Upper lobe of left lung (tissue), 6 donors: Measurements from ENCODE around the gene DYSF. TPM values are rescaled to one million over a fixed set of nuclear protein-coding genes. Genes with fewer than 3 reads are reported as not detected.
A peak's percentile ranks its signal among the peaks of the same experiment; 100 is the strongest.

Source experiments
- ATAC-seq, 2 donors: fragments of 200-7000 bp; cut with Tn5 transposase; one replicate each; pipeline ENCODE4 v1.9.1; 2022; ENCODE audit warnings: mild to moderate bottlenecking in 2 of 2, moderate library complexity in 2 of 2; ENCODE audit not compliant: low FRiP score in 2 of 2
- DNase-seq, 2 donors: peaks; one replicate each; pipeline ENCODE4 v3.0.0-alpha.2; 2019 to 2020
- H3K27ac ChIP-seq, 4 donors: fragments of 200-600 bp; sonication (generic); one replicate each; pipeline ENCODE4 v1.5.1; 2016 to 2019
- H3K27me3 ChIP-seq, 4 donors: fragments of 200-600 bp; sonication (generic); one replicate each; pipeline ENCODE4 v1.5.1; 2017 to 2019
- H3K36me3 ChIP-seq, 4 donors: fragments of 200-600 bp; sonication (generic); one replicate each; pipeline ENCODE4 v1.5.1; 2016 to 2019
- H3K4me1 ChIP-seq, 4 donors: fragments of 200-600 bp; sonication (generic); one replicate each; pipeline ENCODE4 v1.5.1; 2018 to 2019
- H3K4me3 ChIP-seq, 4 donors: fragments of 200-600 bp; sonication (generic); one replicate each; pipeline ENCODE4 v1.5.1; 2017 to 2019; ENCODE audit warnings: mild to moderate bottlenecking in 2 of 4, moderate library complexity in 1 of 4
- H3K9me3 ChIP-seq, 4 donors: fragments of 200-600 bp; sonication (generic); one replicate each; pipeline ENCODE4 v1.5.1; 2018 to 2019
- CTCF ChIP-seq, 6 experiments: fragments of 450-650 bp in 4 of 6; fragments of 200-600 bp in 2 of 6; sonication (generic) in 2 of 6; IDR thresholded peaks; one replicate each; pipeline ENCODE4 v1.5.1; 2016 to 2019; ENCODE audit warnings: antibody characterized with exemption in 6 of 6
- EP300 ChIP-seq, 4 donors: sonication (generic); formaldehyde crosslinking; IDR thresholded peaks; one replicate each; pipeline ENCODE4 v1.5.1; 2017; ENCODE audit warnings: antibody characterized with exemption in 4 of 4, control low read depth in 2 of 4
- POLR2A ChIP-seq, 4 donors: fragments of 450-650 bp; IDR thresholded peaks; one replicate each; pipeline ENCODE4 v1.5.1; 2016 to 2017; ENCODE audit warnings: antibody characterized with exemption in 4 of 4, mild to moderate bottlenecking in 2 of 4
- POLR2AphosphoS5 ChIP-seq, 2 donors: sonication (generic); formaldehyde crosslinking; IDR thresholded peaks; one replicate each; pipeline ENCODE4 v1.5.1; 2017; ENCODE audit warnings: antibody characterized with exemption in 2 of 2
- WGBS, 2 donors: methylation state at CpG; one replicate each; pipeline ENCODE4 v1.1.5; 2017 to 2018; 5-methylcytosine and 5-hydroxymethylcytosine counted together
- total RNA-seq, 6 donors: library from RNA; depleted of rRNA in 4 of 6; stranded (reverse); fragments of >200 nt in 4 of 6; gene quantifications; one replicate each; pipeline versions ENCODE4 v1.1.0 to v1.2.1, GENCODE V29; 2016 to 2021
- donor health status: DM: no; HTN: no; CAD: no; lungs with moderate emphysema.
- donor health status: DM: no; HTN: yes; CAD: no; lungs with severe emphysema.

The DYSF gene
- total RNA-seq, 6 donors from 2014 or later = 17.5 to 72.7 (median 42.7) TPM

DNA sequence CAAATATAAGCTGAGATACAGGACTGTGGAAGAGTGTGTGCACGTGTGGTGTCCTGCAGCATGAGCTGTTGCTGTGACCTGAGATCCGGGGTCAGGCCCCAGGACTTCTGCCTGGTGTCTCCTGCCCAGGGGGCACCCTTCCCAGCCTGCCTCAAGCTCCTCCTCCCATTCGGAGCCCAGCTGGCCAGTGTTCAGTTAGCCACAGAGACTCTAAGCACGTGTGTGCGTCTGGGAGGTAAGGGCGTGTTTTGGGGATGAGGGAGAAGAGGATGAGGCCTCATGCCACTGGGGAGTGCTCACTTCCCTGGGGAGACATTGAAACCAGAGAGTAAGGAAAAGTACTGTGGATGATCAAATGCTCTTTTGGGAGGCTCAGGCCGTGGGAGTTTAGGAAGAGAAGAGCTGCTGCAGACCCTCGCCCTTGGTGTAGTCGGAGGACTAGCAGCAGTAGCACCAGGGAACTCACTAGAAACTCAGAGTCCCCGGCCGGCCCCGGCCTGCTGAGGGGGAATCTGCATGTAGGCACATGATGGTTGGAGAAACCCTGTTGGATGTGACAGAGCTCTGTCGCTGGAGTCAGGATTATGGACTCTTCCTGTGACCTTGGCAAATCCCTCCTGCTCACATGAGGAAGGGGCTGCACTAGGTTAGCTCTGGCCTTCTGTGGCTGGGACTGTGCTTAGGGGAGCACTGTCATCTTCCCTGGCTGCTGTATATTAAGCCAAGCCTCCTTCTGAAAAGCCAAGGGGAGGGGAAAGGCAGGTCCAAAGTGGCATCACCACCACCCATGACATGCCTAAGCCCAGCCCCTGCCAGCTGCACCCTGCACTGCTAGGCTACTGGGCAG, 231.1 kb downstream of the DYSF start:
- no peak overlapping the region for H3K4me3 ChIP-seq
- no peaks in the 10 kb centered on the region for H3K27me3 ChIP-seq
- peaks cover 0 to 6% (median 0%) of the 10 kb centered on the region in 4 donors for H3K4me1 ChIP-seq
- H3K9me3 ChIP-seq = no peaks in the 10 kb centered on the region
- TF ChIP-seq CTCF (IDR thresholded peaks at IDR 0.05) = no peak
- TF ChIP-seq EP300 (IDR thresholded peaks at IDR 0.05) = no peak
- no peak for TF ChIP-seq POLR2A (IDR thresholded peaks at IDR 0.05)
- TF ChIP-seq POLR2AphosphoS5 (IDR thresholded peaks at IDR 0.05) = no peak
- peaks cover 0 to 66% (median 19%) of the 10 kb centered on the region in 4 donors for H3K36me3 ChIP-seq
- no peak overlapping the region for H3K27ac ChIP-seq
- WGBS, 2 donors = 83 to 84% methylated on average over 12 to 13 of the region's 13 CpGs
- ATAC-seq (no peak), DNase-seq (peak in 1 of 2 donors; percentile 76)

- no peak for ATAC-seq
- Histone ChIP-seq H3K36me3 (peaks cover 0 to 64% (median 19%) of the 10 kb centered on the region in 4 donors), H3K4me1 (no peaks in the 10 kb centered on the region), H3K27ac (no peak overlapping the region), H3K4me3 (no peak overlapping the region), H3K9me3 (no peaks in the 10 kb centered on the region), H3K27me3 (no peaks in the 10 kb centered on the region)
- no peak for TF ChIP-seq POLR2A (IDR thresholded peaks at IDR 0.05)
- no peak for TF ChIP-seq POLR2AphosphoS5 (IDR thresholded peaks at IDR 0.05)
- no peak for TF ChIP-seq EP300 (IDR thresholded peaks at IDR 0.05)
- no peak for TF ChIP-seq CTCF (IDR thresholded peaks at IDR 0.05)
- no peak for DNase-seq
- WGBS, 2 donors = 92 to 100% methylated on average over 8 to 10 of the region's 10 CpGs
Observed at GRCh38 chr2:71685073-71685848, 231.9 kb downstream of the DYSF start.

DNA sequence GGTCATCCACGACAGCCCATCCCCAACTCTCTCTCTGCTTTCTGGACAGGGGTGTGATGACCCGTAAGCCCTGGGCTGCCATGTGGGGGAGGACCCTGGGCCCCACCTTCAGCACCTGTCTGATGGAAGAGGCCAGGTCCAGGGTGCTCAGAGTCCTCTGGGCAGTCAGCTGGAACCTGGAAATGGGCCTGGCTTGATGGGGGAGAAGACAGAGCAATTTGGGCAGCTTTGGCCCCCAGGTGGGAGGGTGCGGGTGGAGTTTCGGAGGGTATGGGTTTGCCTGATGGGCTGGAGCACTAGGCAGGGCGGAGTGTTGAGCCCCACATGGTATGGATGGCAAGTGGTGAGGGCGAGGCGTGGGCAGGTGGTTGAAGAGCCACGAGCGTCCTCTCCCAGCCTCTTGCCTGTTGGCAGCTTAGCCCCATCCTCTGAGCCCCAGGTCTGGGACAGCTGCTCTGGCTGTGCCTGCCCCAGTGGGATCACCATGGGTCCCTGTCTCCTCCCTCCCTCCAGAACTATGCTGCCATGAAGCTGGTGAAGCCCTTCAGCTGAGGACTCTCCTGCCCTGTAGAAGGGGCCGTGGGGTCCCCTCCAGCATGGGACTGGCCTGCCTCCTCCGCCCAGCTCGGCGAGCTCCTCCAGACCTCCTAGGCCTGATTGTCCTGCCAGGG, 232.7 kb downstream of the DYSF start:
- no peak overlapping the region for H3K4me3 ChIP-seq
- WGBS, 2 donors = 92 to 94% methylated on average over 12 to 13 of the region's 13 CpGs
- no peak for DNase-seq
- H3K4me1 ChIP-seq = no peaks in the 10 kb centered on the region
- H3K9me3 ChIP-seq = no peaks in the 10 kb centered on the region
- H3K27me3 ChIP-seq = no peaks in the 10 kb centered on the region
- H3K36me3 ChIP-seq = peaks cover 0 to 59% (median 17%) of the 10 kb centered on the region in 4 donors
- TF ChIP-seq POLR2AphosphoS5 (IDR thresholded peaks at IDR 0.05) = no peak
- TF ChIP-seq POLR2A (IDR thresholded peaks at IDR 0.05) = no peak
- no peak for TF ChIP-seq EP300 (IDR thresholded peaks at IDR 0.05)
- no peak for TF ChIP-seq CTCF (IDR thresholded peaks at IDR 0.05)
- no peak overlapping the region for H3K27ac ChIP-seq
- no peak for ATAC-seq

DNA sequence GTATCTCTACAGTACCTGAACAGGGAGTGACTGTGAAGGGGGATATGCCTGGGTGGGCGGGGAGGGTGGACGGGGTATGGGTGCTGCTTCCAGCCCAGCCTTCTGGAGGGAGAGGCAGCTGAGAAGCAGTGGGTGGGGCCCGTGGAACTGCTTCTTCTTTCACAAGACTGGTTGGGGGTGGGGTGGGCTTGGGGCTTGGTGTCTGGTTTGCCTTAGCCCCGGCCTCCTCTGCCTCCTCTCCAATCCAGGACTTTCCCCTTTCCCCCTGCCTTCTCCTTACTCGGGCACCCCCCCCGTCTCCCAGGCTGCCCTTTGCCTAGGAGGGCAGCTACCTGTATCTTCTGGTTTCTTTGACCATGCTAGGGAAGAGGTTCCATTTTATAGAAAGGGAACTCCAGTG, 233.4 kb downstream of the DYSF start:
- DNase-seq (no peak), ATAC-seq (no peak)
- no peak for TF ChIP-seq POLR2AphosphoS5 (IDR thresholded peaks at IDR 0.05)
- no peak for TF ChIP-seq CTCF (IDR thresholded peaks at IDR 0.05)
- no peak for TF ChIP-seq POLR2A (IDR thresholded peaks at IDR 0.05)
- TF ChIP-seq EP300 (IDR thresholded peaks at IDR 0.05) = no peak
- Histone ChIP-seq H3K4me1 (peaks cover 0 to under 1% (median 0%) of the 10 kb centered on the region in 4 donors), H3K27ac (no peak overlapping the region), H3K9me3 (no peaks in the 10 kb centered on the region), H3K27me3 (no peaks in the 10 kb centered on the region), H3K4me3 (no peak overlapping the region), H3K36me3 (peaks cover 0 to 52% (median 10%) of the 10 kb centered on the region in 4 donors)
- 91 to 97% methylated on average over 5 to 6 of the region's 6 CpGs for WGBS, 2 donors
